ENCODE results near the gene LIFR. TPM values are rescaled to one million over a fixed set of nuclear protein-coding genes. Genes with fewer than 3 reads are reported as not detected.

LIFR gene
- total and polyA plus RNA-seq, 5 donors from 2014 or later: not detected

GRCh38 chr5:38534156-38534453 lies 22.3 kb downstream of the LIFR start:
- H3K4me3 ChIP-seq (ENCODE audit: low read depth, low read length): no peak overlapping the region
- no peaks in the 10 kb centered on the region for H3K4me1 ChIP-seq (ENCODE audit: control insufficient read depth, insufficient read depth, low read length, poor library complexity, severe bottlenecking)
- peaks cover 2% of the 10 kb centered on the region for H3K27me3 ChIP-seq (ENCODE audit: control insufficient read depth, insufficient read depth, low read length)
- Mint-ChIP-seq H3K9me3 (peaks cover 0 to 4% (median 0%) of the 10 kb centered on the region in 7 donors), H3K4me3 (no peak overlapping the region), H3K36me3 (no peaks in the 10 kb centered on the region), H3K27ac (no peak overlapping the region), H3K27me3 (peaks cover 31% of the 10 kb centered on the region), H3K4me1 (no peaks in the 10 kb centered on the region)
- DNase-seq (no peak), ATAC-seq (ENCODE audit: low read depth in 2 of 2) (no peak)
- H3K36me3 ChIP-seq (ENCODE audit: control insufficient read depth, insufficient read depth, low read length): no peaks in the 10 kb centered on the region
- no peak overlapping the region for H3K27ac ChIP-seq (ENCODE audit: insufficient read depth, low read length, poor library complexity, severe bottlenecking)
- H3K9me3 ChIP-seq (ENCODE audit: control insufficient read depth in 2 of 2, low read length in 2 of 2): no peaks in the 10 kb centered on the region

- no peak for ATAC-seq (ENCODE audit: low read depth in 2 of 2)
- Histone ChIP-seq H3K9me3 (ENCODE audit: control insufficient read depth in 2 of 2, low read length in 2 of 2) (no peaks in the 10 kb centered on the region), H3K27ac (ENCODE audit: insufficient read depth, low read length, poor library complexity, severe bottlenecking) (no peak overlapping the region), H3K36me3 (ENCODE audit: control insufficient read depth, insufficient read depth, low read length) (no peaks in the 10 kb centered on the region), H3K27me3 (ENCODE audit: control insufficient read depth, insufficient read depth, low read length) (peaks cover 2% of the 10 kb centered on the region), H3K4me3 (ENCODE audit: low read depth, low read length) (no peak overlapping the region), H3K4me1 (ENCODE audit: control insufficient read depth, insufficient read depth, low read length, poor library complexity, severe bottlenecking) (no peaks in the 10 kb centered on the region)
- H3K4me1 Mint-ChIP-seq: no peaks in the 10 kb centered on the region
- no peak overlapping the region for H3K27ac Mint-ChIP-seq
- H3K9me3 Mint-ChIP-seq: peaks cover 0 to 4% (median 0%) of the 10 kb centered on the region in 7 donors
- H3K27me3 Mint-ChIP-seq: peaks cover 29% of the 10 kb centered on the region
- H3K4me3 Mint-ChIP-seq: no peak overlapping the region
- DNase-seq: no peak
- no peaks in the 10 kb centered on the region for H3K36me3 Mint-ChIP-seq
Observed at GRCh38 chr5:38533286-38534155, 22.9 kb downstream of the LIFR start.

GRCh38 chr5:38532165-38532669 lies 24.2 kb downstream of the LIFR start:
- H3K27me3 Mint-ChIP-seq: peaks cover 24% of the 10 kb centered on the region
- Histone ChIP-seq H3K27me3 (ENCODE audit: control insufficient read depth, insufficient read depth, low read length) (peaks cover 3% of the 10 kb centered on the region), H3K9me3 (ENCODE audit: control insufficient read depth in 2 of 2, low read length in 2 of 2) (no peaks in the 10 kb centered on the region), H3K36me3 (ENCODE audit: control insufficient read depth, insufficient read depth, low read length) (no peaks in the 10 kb centered on the region), H3K27ac (ENCODE audit: insufficient read depth, low read length, poor library complexity, severe bottlenecking) (no peak overlapping the region), H3K4me1 (ENCODE audit: control insufficient read depth, insufficient read depth, low read length, poor library complexity, severe bottlenecking) (no peaks in the 10 kb centered on the region), H3K4me3 (ENCODE audit: low read depth, low read length) (no peak overlapping the region)
- no peak for ATAC-seq (ENCODE audit: low read depth in 2 of 2)
- H3K4me3 Mint-ChIP-seq: no peak overlapping the region
- peaks cover 0 to 3% (median 0%) of the 10 kb centered on the region in 7 donors for H3K9me3 Mint-ChIP-seq
- H3K27ac Mint-ChIP-seq: no peak overlapping the region
- no peaks in the 10 kb centered on the region for H3K36me3 Mint-ChIP-seq
- DNase-seq: no peak
- H3K4me1 Mint-ChIP-seq: no peaks in the 10 kb centered on the region

GRCh38 chr5:38531518-38531917 lies 24.9 kb downstream of the LIFR start:
- Mint-ChIP-seq H3K27me3 (peaks cover 22% of the 10 kb centered on the region), H3K4me1 (no peaks in the 10 kb centered on the region), H3K27ac (no peak overlapping the region), H3K4me3 (no peak overlapping the region), H3K9me3 (peaks cover 0 to 2% (median 0%) of the 10 kb centered on the region in 7 donors), H3K36me3 (no peaks in the 10 kb centered on the region)
- DNase-seq (no peak), ATAC-seq (ENCODE audit: low read depth in 2 of 2) (no peak)
- H3K27ac ChIP-seq (ENCODE audit: insufficient read depth, low read length, poor library complexity, severe bottlenecking): no peak overlapping the region
- no peaks in the 10 kb centered on the region for H3K36me3 ChIP-seq (ENCODE audit: control insufficient read depth, insufficient read depth, low read length)
- no peaks in the 10 kb centered on the region for H3K4me1 ChIP-seq (ENCODE audit: control insufficient read depth, insufficient read depth, low read length, poor library complexity, severe bottlenecking)
- no peaks in the 10 kb centered on the region for H3K9me3 ChIP-seq (ENCODE audit: control insufficient read depth in 2 of 2, low read length in 2 of 2)
- no peak overlapping the region for H3K4me3 ChIP-seq (ENCODE audit: low read depth, low read length)
- H3K27me3 ChIP-seq (ENCODE audit: control insufficient read depth, insufficient read depth, low read length): peaks cover 4% of the 10 kb centered on the region

- no peaks in the 10 kb centered on the region for H3K9me3 ChIP-seq (ENCODE audit: control insufficient read depth in 2 of 2, low read length in 2 of 2)
- Mint-ChIP-seq H3K9me3 (peaks cover 0 to 2% (median 0%) of the 10 kb centered on the region in 7 donors), H3K27ac (no peak overlapping the region), H3K4me3 (no peak overlapping the region), H3K27me3 (peaks cover 16% of the 10 kb centered on the region), H3K4me1 (no peaks in the 10 kb centered on the region), H3K36me3 (no peaks in the 10 kb centered on the region)
- DNase-seq (no peak), ATAC-seq (ENCODE audit: low read depth in 2 of 2) (no peak)
- H3K27ac ChIP-seq (ENCODE audit: insufficient read depth, low read length, poor library complexity, severe bottlenecking): no peak overlapping the region
- H3K4me3 ChIP-seq (ENCODE audit: low read depth, low read length): no peak overlapping the region
- H3K36me3 ChIP-seq (ENCODE audit: control insufficient read depth, insufficient read depth, low read length): no peaks in the 10 kb centered on the region
- H3K27me3 ChIP-seq (ENCODE audit: control insufficient read depth, insufficient read depth, low read length): peaks cover 6% of the 10 kb centered on the region
- H3K4me1 ChIP-seq (ENCODE audit: control insufficient read depth, insufficient read depth, low read length, poor library complexity, severe bottlenecking): no peaks in the 10 kb centered on the region
Observed at GRCh38 chr5:38529955-38530646, 26.3 kb downstream of the LIFR start.

- H3K36me3 Mint-ChIP-seq: no peaks in the 10 kb centered on the region
Observed at GRCh38 chr5:38528162-38528703, 28.2 kb downstream of the LIFR start.

GRCh38 chr5:38527475-38527874 lies 29.0 kb downstream of the LIFR start:
- Histone ChIP-seq H3K36me3 (ENCODE audit: control insufficient read depth, insufficient read depth, low read length) (no peaks in the 10 kb centered on the region), H3K27me3 (ENCODE audit: control insufficient read depth, insufficient read depth, low read length) (peaks cover 11% of the 10 kb centered on the region), H3K27ac (ENCODE audit: insufficient read depth, low read length, poor library complexity, severe bottlenecking) (no peak overlapping the region), H3K4me3 (ENCODE audit: low read depth, low read length) (no peak overlapping the region), H3K9me3 (ENCODE audit: control insufficient read depth in 2 of 2, low read length in 2 of 2) (no peaks in the 10 kb centered on the region), H3K4me1 (ENCODE audit: control insufficient read depth, insufficient read depth, low read length, poor library complexity, severe bottlenecking) (no peaks in the 10 kb centered on the region)
- Mint-ChIP-seq H3K9me3 (peaks cover 0 to 3% (median 0%) of the 10 kb centered on the region in 7 donors), H3K27ac (no peak overlapping the region), H3K4me1 (no peaks in the 10 kb centered on the region), H3K4me3 (no peak overlapping the region), H3K27me3 (peaks cover 28% of the 10 kb centered on the region), H3K36me3 (no peaks in the 10 kb centered on the region)
- no peak for ATAC-seq (ENCODE audit: low read depth in 2 of 2)
- no peak for DNase-seq

More at GRCh38 chr5:38528162-38528703, 28.2 kb downstream of the LIFR start:
- Histone ChIP-seq H3K4me1 (ENCODE audit: control insufficient read depth, insufficient read depth, low read length, poor library complexity, severe bottlenecking) (no peaks in the 10 kb centered on the region), H3K9me3 (ENCODE audit: control insufficient read depth in 2 of 2, low read length in 2 of 2) (no peaks in the 10 kb centered on the region), H3K27me3 (ENCODE audit: control insufficient read depth, insufficient read depth, low read length) (peaks cover 11% of the 10 kb centered on the region), H3K4me3 (ENCODE audit: low read depth, low read length) (no peak overlapping the region), H3K27ac (ENCODE audit: insufficient read depth, low read length, poor library complexity, severe bottlenecking) (no peak overlapping the region), H3K36me3 (ENCODE audit: control insufficient read depth, insufficient read depth, low read length) (no peaks in the 10 kb centered on the region)
- DNase-seq: no peak
- H3K27ac Mint-ChIP-seq: no peak overlapping the region
- H3K4me3 Mint-ChIP-seq: no peak overlapping the region
- no peak for ATAC-seq (ENCODE audit: low read depth in 2 of 2)
- peaks cover 0 to 3% (median 0%) of the 10 kb centered on the region in 7 donors for H3K9me3 Mint-ChIP-seq
- H3K4me1 Mint-ChIP-seq: no peaks in the 10 kb centered on the region
- H3K27me3 Mint-ChIP-seq: peaks cover 27% of the 10 kb centered on the region
